Esophagus squamous epithelium (tissue), 5 donors: Measurements from ENCODE around the gene ZSCAN5A. TPM values are rescaled to one million over a fixed set of nuclear protein-coding genes. Genes with fewer than 3 reads are reported as not detected.
A peak's percentile ranks its signal among the peaks of the same experiment; 100 is the strongest.
"Not testable (repeated sequence)": the region's sequence is repeated elsewhere in the genome, so short reads cannot be mapped to it uniquely, and the experiment has no call there.

ENCODE experiments used
- DNase-seq: peaks from one replicate; lab custom pipeline; 2025; lab: John Stamatoyannopoulos, UW
- H3K27ac ChIP-seq, 4 donors: fragments of 200-600 bp; sonication (generic); one replicate each; pipeline ENCODE4 v1.5.1; 2016 to 2019; ENCODE audit warnings: mild to moderate bottlenecking in 1 of 4
- H3K27me3 ChIP-seq, 4 donors: fragments of 200-600 bp; sonication (generic); 1 replicate in 3 of 4; 2 replicates in 1 of 4; pipeline versions ENCODE4 v1.5.1 to v1.6.0; 2017 to 2021; ENCODE audit warnings: antibody characterized with exemption in 1 of 4
- H3K36me3 ChIP-seq, 3 donors: fragments of 200-600 bp; sonication (generic); one replicate each; pipeline ENCODE4 v1.5.1; 2016 to 2019
- H3K4me1 ChIP-seq, 3 donors: fragments of 200-600 bp; sonication (generic); one replicate each; pipeline ENCODE4 v1.5.1; 2017 to 2019
- H3K4me3 ChIP-seq, 4 donors: fragments of 200-600 bp; sonication (generic); 1 replicate in 3 of 4; 2 replicates in 1 of 4; pipeline ENCODE4 v1.5.1; 2016 to 2019; ENCODE audit warnings: mild to moderate bottlenecking in 2 of 4, moderate library complexity in 1 of 4
- H3K9me3 ChIP-seq, 3 donors: fragments of 200-600 bp; sonication (generic); one replicate each; pipeline ENCODE4 v1.5.1; 2016 to 2019
- POLR2A ChIP-seq, 4 donors: fragments of 450-650 bp; IDR thresholded peaks; one replicate each; pipeline ENCODE4 v1.6.1; 2017; ENCODE audit warnings: antibody characterized with exemption in 4 of 4, mild to moderate bottlenecking in 4 of 4, moderate library complexity in 3 of 4
- WGBS, 2 donors: methylation state at CpG; one replicate each; pipeline ENCODE4 v1.1.5; 2018; 5-methylcytosine and 5-hydroxymethylcytosine counted together
- intact Hi-C: fragments of 100-400 bp; cut with DNase I; formaldehyde crosslinking; loops from one replicate; pipeline ENCODE4 v1.15.0; 2022
- total RNA-seq, 4 donors: library from RNA; depleted of rRNA; stranded (reverse); fragments of >200 nt; gene quantifications; one replicate each; pipeline ENCODE4 v1.1.0, GENCODE V29; 2016
- TF ChIP-seq, protein P1 (sequence below), 6 experiments: fragments of 450-650 bp in 4 of 6; fragments of 200-600 bp in 2 of 6; sonication (generic) in 2 of 6; IDR thresholded peaks; one replicate each; pipeline ENCODE4 v1.5.1; 2016 to 2019; ENCODE audit warnings: antibody characterized with exemption in 6 of 6, mild to moderate bottlenecking in 4 of 6, moderate library complexity in 4 of 6
- donor health status: DM: yes; HTN: yes; CAD: no.

ZSCAN5A gene
- total RNA-seq, 4 donors from 2014 or later = 2.8 to 13.2 (median 6.8) TPM

DNA sequence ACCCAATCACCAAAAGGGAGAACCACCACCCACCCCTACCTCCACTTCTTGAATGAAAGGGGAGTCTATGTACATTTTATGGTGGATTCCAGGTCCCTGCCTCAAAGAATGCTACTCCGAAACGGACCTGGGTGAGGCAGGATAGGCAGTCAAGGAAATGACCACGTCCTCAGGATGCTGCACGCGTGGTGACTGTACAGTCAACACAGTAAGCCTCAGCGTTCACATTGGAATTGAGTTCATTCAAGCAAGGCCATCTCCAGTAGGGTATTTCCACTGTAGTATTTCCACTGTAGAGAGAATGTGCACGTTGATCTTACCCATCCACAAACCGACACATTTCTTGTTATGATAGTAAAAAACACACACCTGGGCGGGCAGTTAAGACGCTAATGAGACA, 95.7 kb downstream of the ZSCAN5A start:
- H3K4me3 ChIP-seq = no peak overlapping the region
- H3K27ac ChIP-seq = no peak overlapping the region
- H3K9me3 ChIP-seq = no peaks in the 10 kb centered on the region
- WGBS, 2 donors = 84 to 89% methylated on average over 10 of the region's 10 CpGs
- DNase-seq = no peak
- peaks cover 0 to 17% (median 4%) of the 10 kb centered on the region in 3 donors for H3K4me1 ChIP-seq
- intact Hi-C loops = no loop called here
- peaks cover 0 to 24% (median 0%) of the 10 kb centered on the region in 3 donors for H3K36me3 ChIP-seq
- peaks cover 0 to 18% (median 0%) of the 10 kb centered on the region in 4 donors for H3K27me3 ChIP-seq
- no peak for TF ChIP-seq POLR2A (IDR thresholded peaks at IDR 0.05)
- TF ChIP-seq, protein P1, sequence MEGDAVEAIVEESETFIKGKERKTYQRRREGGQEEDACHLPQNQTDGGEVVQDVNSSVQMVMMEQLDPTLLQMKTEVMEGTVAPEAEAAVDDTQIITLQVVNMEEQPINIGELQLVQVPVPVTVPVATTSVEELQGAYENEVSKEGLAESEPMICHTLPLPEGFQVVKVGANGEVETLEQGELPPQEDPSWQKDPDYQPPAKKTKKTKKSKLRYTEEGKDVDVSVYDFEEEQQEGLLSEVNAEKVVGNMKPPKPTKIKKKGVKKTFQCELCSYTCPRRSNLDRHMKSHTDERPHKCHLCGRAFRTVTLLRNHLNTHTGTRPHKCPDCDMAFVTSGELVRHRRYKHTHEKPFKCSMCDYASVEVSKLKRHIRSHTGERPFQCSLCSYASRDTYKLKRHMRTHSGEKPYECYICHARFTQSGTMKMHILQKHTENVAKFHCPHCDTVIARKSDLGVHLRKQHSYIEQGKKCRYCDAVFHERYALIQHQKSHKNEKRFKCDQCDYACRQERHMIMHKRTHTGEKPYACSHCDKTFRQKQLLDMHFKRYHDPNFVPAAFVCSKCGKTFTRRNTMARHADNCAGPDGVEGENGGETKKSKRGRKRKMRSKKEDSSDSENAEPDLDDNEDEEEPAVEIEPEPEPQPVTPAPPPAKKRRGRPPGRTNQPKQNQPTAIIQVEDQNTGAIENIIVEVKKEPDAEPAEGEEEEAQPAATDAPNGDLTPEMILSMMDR (IDR thresholded peaks at IDR 0.05) = no peak

DNA sequence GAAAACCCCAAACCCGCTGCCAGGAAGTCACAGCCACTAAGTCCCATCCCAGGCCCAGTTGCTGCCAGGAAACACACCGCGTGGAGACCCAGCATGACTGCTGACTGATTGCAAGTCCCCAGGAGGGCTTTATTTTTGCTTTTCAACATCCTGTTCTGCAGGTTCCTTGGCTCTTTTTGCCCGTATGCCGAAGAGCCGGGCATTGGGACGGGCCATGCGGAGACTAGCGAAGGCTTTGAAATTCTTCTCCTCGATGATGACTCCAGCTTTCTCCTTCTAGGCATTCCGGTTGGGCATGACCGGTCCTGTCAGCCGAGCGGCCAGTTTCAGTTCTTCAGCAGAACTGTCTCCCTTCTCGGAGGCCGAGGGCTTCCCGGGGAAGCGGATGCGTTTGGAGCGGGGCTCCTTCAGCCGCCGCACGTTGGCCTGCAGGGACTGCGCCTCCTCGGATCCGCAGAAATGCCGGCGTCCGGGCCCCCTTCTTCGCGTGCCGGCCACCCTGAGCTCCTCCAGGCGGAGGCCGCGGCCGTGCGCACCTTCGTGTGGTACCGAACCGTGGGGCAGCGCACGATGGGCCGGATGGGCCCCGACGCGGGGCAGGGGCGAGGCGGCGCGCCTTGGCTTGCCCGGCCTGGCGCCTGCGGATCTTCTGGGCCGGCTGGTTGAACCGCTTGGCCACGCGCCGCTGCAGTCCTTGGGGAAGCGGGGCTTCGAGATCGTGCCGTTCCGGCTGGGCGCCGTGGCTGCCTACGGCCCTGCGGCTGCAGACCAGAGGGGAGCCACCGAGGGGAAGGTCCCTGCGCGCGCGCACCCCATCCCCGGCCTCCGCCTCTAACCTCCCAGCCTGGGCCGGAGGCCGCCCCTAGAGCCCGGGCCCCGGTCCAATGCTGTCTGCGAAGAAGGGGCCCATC, 97.3 kb downstream of the ZSCAN5A start:
- intact Hi-C loops = no loop called here
- TF ChIP-seq, protein P1 (IDR thresholded peaks at IDR 0.05) = no peak
- no peak for TF ChIP-seq POLR2A (IDR thresholded peaks at IDR 0.05)
- H3K27me3 ChIP-seq = peaks cover 0 to 26% (median 0%) of the 10 kb centered on the region in 4 donors
- H3K36me3 ChIP-seq = peaks cover 0 to 9% (median 0%) of the 10 kb centered on the region in 3 donors
- 11 to 23% methylated on average over 22 to 29 of the region's 79 CpGs for WGBS, 2 donors
- peak overlapping the region; percentile 75 to 81 (median 80) for H3K27ac ChIP-seq
- peaks cover 0 to 17% (median 4%) of the 10 kb centered on the region in 3 donors for H3K4me1 ChIP-seq
- no peaks in the 10 kb centered on the region for H3K9me3 ChIP-seq
- DNase-seq = no peak
- H3K4me3 ChIP-seq = peak overlapping the region; percentile 37 to 68 (median 42)

DNA sequence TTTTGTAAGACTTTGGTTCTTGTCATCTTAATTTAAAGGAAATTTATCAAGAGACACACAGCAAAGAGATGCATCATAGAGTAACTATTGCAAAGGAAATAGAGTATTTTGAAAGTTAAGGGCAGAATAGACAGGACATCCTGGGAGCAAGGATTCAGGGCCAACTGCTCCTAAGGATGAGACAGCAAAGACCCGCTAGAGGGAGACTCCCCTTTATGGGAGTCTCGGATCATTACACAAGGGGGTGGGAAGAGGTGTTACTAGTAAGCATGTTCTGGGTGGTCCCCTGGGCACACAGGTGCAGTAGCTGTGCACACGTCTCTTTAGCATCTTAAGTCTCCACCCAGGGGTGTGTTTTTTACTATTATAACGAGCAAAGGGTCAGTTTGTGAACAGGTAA, 102.9 kb downstream of the ZSCAN5A start:
- 70 to 80% methylated on average over 4 of the region's 4 CpGs for WGBS, 2 donors
- intact Hi-C loops = no loop called here
- TF ChIP-seq, protein P1 (IDR thresholded peaks at IDR 0.05) = no peak
- Histone ChIP-seq H3K9me3 (no peaks in the 10 kb centered on the region), H3K27me3 (peaks cover 0 to 18% (median 0%) of the 10 kb centered on the region in 4 donors), H3K4me1 (peaks cover 0 to 4% (median 0%) of the 10 kb centered on the region in 3 donors), H3K4me3 (no peak overlapping the region), H3K36me3 (no peaks in the 10 kb centered on the region), H3K27ac (no peak overlapping the region)
- no peak for DNase-seq

DNA sequence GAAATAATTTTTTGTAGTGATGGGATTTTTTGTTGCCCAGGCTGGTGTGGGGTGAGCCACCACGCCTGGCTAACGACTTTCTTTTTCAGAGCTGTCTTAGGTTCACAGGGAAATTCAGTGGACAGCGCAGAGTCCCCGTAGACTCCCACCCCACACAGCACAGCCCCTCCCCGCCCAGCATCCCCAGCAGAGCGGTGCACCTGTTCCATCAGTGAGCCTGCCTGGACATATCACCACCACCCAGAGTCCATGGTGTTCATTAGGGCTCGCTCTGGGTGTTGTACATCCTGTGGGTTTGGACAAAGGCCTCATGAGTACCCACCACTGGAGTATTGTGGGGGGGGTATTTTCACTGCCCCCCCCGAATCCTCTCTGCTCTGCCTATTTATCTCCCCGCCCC, 104.6 kb downstream of the ZSCAN5A start:
- H3K4me3 ChIP-seq, H3K27ac ChIP-seq, H3K9me3 ChIP-seq, H3K4me1 ChIP-seq, H3K36me3 ChIP-seq, intact Hi-C loops, DNase-seq: not testable (repeated sequence)
- peaks cover 0 to 14% (median 0%) of the 10 kb centered on the region in 4 donors for H3K27me3 ChIP-seq
- 84% methylated on average over 6 to 8 of the region's 9 CpGs for WGBS, 2 donors

DNA sequence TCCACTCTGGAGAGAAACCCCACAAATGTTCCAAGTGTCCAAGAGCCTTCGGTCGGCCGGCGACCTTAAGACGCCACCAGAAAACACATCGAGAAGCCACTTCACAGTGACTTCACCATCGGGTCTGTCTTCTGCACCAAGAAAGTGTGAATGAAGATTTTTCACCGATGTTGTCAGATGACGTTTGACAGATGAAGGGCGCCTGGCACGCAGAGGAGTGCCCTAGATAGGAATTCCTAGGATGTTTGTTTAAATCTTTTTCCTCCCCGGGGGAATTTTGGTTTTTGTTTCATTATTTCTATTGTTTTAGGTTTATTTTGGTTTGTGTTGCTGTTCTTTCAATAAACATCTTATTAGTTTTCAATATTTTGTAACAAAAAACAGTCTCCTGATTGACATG, 105.5 kb downstream of the ZSCAN5A start:
- no peaks in the 10 kb centered on the region for H3K36me3 ChIP-seq
- WGBS, 2 donors = 72 to 80% methylated on average over 12 of the region's 12 CpGs
- H3K27me3 ChIP-seq = peaks cover 0 to 8% (median 0%) of the 10 kb centered on the region in 4 donors
- H3K9me3 ChIP-seq = no peaks in the 10 kb centered on the region
- DNase-seq = no peak
- no peaks in the 10 kb centered on the region for H3K4me1 ChIP-seq
- H3K27ac ChIP-seq = no peak overlapping the region
- no peak overlapping the region for H3K4me3 ChIP-seq
- intact Hi-C loops = no loop called here
- TF ChIP-seq, protein P1 (IDR thresholded peaks at IDR 0.05) = no peak
- no peak for TF ChIP-seq POLR2A (IDR thresholded peaks at IDR 0.05)

DNA sequence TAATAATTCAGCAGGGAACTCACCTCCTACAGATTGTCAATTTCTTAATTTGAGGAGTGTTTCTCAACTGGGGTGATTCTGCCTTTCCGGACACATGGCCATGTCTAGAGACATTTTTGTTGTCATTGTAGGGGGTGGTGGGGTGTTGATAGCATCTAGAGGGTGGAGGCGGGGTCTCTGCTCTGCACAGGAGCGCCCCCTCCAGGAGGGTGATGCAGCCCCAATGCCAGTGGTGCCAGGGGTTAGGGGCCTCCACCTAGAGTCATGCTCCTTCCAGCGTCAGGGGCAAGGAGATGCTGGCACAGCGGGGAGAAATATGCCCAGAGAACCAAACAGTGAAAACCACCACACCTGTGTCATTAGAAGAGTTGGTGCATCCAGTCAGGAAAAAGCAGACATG, 107.1 kb downstream of the ZSCAN5A start:
- H3K36me3 ChIP-seq, H3K9me3 ChIP-seq, H3K27me3 ChIP-seq, H3K4me1 ChIP-seq, H3K4me3 ChIP-seq, intact Hi-C loops, H3K27ac ChIP-seq, DNase-seq: not testable (repeated sequence)
- 100% methylated on average over 1 of the region's 5 CpGs; no CpG with 5 or more reads in 1 of the 2 donors for WGBS, 2 donors
